GM19397 (cell line): Measurements from ENCODE around the gene CLTA.
"Not testable (repeated sequence)": the region's sequence is repeated elsewhere in the genome, so short reads cannot be mapped to it uniquely, and the experiment has no call there.

Experiments used
- ATAC-seq: cut with Tn5 transposase; IDR thresholded peaks from one replicate; pipeline ENCODE4 v1.9.1; 2021; ENCODE audit warnings: mild to moderate bottlenecking, moderate library complexity; ENCODE audit not compliant: unreplicated experiment

CLTA gene

DNA sequence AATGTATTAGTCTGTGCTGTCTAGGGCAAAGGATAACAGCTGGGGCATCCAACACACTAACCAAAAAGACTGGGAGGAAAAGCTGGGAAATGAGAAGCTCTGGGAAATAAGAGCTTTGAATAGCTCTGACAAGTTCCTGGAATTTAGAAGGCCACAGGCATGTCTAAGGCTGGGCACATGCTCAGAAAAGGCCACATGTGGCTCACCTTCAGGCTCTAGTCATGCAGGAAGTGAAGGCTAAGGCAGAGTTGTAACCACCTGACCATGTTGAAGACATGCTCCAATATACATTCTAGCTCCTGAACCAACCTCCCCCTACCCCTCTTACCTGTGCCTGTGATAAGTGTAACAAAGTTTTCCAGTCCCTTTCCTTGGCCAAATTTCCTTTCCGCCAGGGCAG lies 31.7 kb downstream of the CLTA start:
- no peak for ATAC-seq

DNA sequence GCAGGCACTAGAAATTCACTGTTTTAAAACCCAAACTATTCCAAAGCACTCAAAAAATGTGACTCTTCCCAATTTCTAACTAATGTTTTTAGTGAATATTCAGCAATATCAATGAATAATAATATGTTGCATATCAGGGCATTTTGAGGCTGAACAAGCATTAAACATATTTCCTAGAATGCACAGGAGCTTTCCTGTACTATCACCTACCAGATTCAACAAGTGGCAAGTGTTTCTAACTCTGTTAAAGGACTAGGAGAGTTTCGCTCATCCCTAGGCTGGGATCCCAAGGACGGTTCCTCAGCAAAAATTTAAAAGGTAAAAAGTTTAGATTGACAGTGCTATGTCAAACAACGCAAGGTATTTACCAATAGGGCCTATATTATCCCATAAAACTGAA lies 46.5 kb downstream of the CLTA start:
- no peak for ATAC-seq

DNA sequence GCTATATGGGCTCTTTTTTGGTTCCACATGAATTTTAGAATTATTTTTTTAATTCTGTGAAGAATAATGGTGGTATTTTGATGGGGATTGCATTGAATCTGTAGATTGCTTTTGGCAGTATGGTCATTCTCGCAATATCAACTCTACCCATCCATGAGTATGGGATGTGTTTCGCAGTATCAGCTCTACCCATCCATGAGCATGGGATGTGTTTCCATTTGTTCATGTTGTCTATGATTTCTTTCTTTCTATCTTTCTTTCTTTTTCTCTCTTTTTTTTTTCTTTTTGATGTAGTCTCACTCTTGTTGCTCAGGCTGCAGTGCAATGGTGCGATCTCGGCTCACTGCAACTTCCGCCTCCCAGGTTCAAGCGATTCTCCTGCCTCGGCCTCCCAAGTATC lies 48.5 kb downstream of the CLTA start:
- ATAC-seq: not testable (repeated sequence)

DNA sequence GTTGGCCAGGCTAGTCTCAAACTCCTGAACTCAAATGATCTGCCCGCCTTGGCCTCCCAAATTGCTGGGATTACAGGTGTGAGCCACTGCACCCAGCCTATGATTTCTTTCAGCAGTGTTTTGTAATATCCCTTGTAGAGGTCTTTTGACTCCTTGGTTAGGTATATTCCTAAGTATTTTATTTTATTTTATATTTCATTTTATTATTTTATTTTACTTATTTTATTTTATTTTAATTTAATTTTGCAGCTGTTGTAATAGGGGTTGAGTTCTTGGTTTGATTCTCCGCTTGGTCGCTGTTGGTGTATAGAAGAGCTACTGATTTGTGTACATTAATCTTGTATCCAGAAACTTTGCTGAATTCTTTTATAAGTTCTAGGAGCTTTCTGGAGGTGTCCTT lies 49.0 kb downstream of the CLTA start:
- not testable (repeated sequence) for ATAC-seq

DNA sequence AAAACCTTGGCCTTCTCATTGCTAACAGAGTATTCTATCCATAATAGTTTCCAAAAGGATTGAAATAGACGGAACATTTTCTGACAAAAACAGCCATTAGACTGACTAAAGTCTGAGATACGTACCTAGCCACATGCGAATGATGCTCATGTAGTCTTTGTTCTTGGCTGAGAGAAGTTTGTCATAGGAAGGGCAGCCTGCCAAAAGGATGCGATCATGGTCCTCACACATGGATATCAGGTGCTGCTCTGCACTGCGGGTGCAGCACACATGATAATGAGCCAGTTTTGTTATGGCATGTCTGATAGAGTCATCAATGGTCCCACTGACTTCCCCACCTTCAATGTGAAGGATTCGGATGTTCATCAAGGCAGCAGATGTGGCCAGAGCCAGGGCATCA lies 55.2 kb downstream of the CLTA start:
- ATAC-seq: no peak

DNA sequence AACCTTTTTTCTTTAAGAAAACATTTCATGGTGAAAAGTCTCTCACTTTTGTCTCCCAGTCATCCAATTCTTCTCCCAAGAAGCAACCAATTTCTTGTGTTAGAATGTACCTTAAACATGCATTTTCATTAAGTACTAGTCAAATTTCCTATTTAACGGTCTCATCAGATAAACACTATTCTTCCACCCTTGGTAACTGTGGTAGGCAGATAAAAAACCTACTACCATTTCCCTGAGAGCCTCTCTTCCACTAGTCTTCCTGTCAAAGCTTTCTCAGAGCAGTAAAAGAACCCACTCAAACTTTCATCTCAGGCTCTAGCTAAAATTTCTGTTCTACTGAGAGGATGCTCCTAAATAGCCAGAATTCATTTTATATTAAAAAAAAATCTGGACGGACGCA lies 56.6 kb downstream of the CLTA start:
- ATAC-seq: no peak

DNA sequence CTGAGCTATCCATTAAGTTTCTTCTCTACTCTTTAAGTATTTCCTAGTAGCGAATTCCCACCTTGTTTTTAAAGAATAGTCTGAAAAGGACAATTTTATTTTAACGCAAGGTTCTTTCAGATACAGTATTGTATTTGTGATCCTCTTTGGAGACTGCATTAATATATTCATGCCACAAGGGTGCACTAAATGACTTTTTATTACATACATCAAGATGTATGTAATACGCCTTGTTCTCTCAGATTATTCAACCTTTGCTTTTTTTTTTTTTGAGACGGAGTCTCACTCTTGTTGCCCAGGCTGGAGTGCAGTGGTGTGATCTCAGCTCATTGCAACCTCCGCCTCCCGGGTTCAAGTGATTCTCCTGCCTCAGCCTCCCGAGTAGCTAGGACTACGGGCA lies 57.3 kb downstream of the CLTA start:
- not testable (repeated sequence) for ATAC-seq

DNA sequence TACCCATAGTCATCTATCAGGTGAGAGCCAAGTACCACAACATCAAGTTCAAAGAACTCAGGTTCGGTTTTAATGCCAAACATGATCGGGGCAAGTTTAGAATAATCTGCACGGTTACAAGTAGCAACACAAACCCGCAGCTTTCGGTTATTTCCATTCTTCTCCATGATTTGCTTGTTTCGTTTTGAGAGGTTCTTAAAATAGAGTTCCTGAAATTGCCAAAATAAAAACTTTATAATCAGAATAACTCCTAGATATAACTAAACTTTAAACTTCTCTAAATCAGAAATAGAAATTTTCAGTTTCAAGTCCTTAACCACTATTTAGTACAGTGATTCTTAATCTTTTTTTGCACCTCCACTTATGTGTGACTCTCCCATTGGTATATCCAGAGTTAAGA lies 58.5 kb downstream of the CLTA start:
- no peak for ATAC-seq

DNA sequence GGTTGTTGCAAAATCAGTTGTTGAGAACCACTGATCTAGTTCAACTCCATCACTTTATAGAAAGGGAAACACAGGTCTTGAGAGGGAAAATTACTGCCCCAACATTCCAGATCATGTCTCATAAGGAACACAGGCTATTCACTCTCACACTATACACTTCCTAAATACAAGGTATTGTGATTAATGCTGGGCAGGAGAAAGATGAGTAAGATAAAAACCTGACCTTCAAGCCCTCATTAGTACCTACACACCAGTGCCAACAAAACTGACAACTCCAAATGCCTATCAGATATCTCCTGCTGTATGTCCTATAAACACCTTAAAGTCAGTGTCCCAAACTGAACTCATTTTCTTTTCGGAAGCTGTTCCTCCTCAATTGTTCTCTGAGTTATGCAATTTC lies 59.4 kb downstream of the CLTA start:
- ATAC-seq: no peak

DNA sequence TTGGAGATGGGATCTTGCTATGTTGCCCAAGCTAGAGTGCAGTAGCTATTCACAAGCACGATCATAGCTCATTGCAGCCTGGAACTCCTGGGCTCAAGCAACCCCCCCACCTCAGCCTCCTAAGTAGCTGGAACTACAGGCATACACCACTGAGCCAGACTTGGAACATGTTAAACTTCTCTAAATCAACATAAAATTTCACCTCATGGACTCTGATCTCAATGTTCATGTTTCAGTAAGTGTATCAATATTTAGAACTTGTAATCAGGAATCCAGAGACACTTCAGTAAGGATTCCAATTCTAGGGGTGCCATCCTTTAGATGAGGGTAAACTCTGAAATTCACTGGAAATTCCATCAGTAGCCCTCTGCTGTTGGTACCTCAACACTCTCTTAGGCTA lies 60.7 kb downstream of the CLTA start:
- no peak for ATAC-seq

DNA sequence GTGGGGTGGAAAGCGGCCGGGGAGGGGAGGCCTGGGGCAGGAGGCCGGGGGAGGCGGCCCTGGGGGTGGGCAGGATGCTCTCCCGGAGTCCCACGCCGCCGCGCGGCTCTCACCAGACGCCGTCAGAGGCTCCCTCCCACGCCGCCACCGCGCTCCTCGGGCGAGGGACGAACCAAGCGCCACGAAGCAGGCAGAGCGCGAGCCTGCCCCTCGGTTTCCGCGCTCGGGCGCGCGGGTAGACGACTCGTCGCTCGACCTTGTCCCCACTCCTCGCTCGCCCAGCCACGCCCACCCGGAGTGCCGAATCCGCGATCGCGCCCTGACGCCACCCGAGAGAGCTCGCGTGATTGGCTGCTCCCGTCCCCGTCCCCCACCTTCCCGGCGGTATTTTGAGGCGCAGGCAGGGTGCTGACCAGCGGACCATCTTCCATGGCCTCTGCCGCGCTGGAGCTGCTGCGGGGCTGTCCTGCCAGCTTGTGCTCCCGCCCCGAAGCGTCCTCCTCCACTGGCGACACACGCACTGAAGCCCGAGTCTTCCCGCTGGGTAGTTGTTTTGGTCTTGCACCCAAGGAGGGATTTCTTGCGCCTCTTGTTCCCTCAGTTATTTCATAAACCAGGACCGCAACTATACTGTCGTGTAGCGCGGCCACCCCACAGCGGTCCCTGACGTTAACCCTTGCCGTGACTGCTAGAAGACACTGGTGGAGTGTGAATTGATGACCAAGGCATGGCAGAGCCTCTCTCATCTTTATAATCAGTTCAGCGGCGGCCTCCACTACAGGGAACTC lies 67.7 kb downstream of the CLTA start, which contains the start of gene GNE:
Gene GNE, minus strand, starts transcription at position 241 of the 788 bp plus-strand sequence. CDS start 9,093 bp downstream, outside the sequence.
- peak; percentile 94 for ATAC-seq

DNA sequence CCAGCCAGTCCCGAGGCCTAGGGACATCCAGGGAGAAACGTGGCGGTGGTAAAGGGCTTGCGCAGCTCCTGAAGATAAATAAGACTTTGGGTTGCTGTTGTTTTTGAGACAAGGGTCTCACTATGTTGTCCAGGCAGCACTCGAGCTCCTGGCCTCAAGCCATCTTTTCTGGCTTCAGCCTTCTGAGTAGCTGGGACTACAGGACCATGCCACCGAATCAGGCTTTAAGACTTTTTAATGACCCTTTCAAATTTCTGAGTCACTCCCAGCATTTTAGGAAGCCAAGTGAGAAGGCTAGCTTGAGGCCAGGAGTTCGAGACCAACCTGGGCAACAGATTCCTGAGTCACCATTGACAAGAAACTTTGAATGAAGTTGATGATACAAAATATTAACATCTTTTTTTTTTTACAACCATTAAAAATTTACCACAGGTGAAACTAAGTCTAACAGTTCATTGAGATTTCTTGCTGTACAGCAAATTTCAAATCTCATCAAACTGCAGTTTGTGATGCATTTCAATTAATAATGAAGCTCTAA lies 68.3 kb downstream of the CLTA start:
- ATAC-seq: no peak
